Measurements from ENCODE around the gene NEDD4L.

NEDD4L gene

GRCh38 chr18:58124475-58124874, 80.4 kb downstream of the NEDD4L start:
- no peak for ATAC-seq
- TF ChIP-seq ZFP30 (CRISPR knock-in tag; IDR thresholded peaks at IDR 0.05) (no peak), PPARA (CRISPR knock-in tag; IDR thresholded peaks at IDR 0.05; ENCODE audit: borderline replicate concordance) (no peak), TOX (CRISPR knock-in tag; IDR thresholded peaks at IDR 0.05; ENCODE audit: borderline replicate concordance) (no peak), ISL1 (CRISPR knock-in tag; IDR thresholded peaks at IDR 0.05) (no peak), CREB5 (CRISPR knock-in tag; IDR thresholded peaks at IDR 0.05; ENCODE audit: low read depth) (no peak), BACH2 (CRISPR knock-in tag; IDR thresholded peaks at IDR 0.05; ENCODE audit: borderline replicate concordance) (no peak), CSDC2 (CRISPR knock-in tag; IDR thresholded peaks at IDR 0.05) (no peak)
- TF ChIP-seq, protein P1, sequence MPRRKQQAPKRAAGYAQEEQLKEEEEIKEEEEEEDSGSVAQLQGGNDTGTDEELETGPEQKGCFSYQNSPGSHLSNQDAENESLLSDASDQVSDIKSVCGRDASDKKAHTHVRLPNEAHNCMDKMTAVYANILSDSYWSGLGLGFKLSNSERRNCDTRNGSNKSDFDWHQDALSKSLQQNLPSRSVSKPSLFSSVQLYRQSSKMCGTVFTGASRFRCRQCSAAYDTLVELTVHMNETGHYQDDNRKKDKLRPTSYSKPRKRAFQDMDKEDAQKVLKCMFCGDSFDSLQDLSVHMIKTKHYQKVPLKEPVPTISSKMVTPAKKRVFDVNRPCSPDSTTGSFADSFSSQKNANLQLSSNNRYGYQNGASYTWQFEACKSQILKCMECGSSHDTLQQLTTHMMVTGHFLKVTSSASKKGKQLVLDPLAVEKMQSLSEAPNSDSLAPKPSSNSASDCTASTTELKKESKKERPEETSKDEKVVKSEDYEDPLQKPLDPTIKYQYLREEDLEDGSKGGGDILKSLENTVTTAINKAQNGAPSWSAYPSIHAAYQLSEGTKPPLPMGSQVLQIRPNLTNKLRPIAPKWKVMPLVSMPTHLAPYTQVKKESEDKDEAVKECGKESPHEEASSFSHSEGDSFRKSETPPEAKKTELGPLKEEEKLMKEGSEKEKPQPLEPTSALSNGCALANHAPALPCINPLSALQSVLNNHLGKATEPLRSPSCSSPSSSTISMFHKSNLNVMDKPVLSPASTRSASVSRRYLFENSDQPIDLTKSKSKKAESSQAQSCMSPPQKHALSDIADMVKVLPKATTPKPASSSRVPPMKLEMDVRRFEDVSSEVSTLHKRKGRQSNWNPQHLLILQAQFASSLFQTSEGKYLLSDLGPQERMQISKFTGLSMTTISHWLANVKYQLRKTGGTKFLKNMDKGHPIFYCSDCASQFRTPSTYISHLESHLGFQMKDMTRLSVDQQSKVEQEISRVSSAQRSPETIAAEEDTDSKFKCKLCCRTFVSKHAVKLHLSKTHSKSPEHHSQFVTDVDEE (CRISPR knock-in tag; IDR thresholded peaks at IDR 0.05): no peak

GRCh38 chr18:58125183-58125582, 81.2 kb downstream of the NEDD4L start:
- TF ChIP-seq CSDC2 (CRISPR knock-in tag; IDR thresholded peaks at IDR 0.05): no peak
- no peak for TF ChIP-seq TOX (CRISPR knock-in tag; IDR thresholded peaks at IDR 0.05; ENCODE audit: borderline replicate concordance)
- TF ChIP-seq ZNF565 (CRISPR knock-in tag; conservative IDR thresholded peaks at IDR 0.05; ENCODE audit: low read depth): no peak
- TF ChIP-seq BACH2 (CRISPR knock-in tag; IDR thresholded peaks at IDR 0.05; ENCODE audit: borderline replicate concordance): no peak
- TF ChIP-seq PPARA (CRISPR knock-in tag; IDR thresholded peaks at IDR 0.05; ENCODE audit: borderline replicate concordance): no peak
- no peak for TF ChIP-seq RARB (CRISPR knock-in tag; IDR thresholded peaks at IDR 0.05)
- TF ChIP-seq ARNTL (CRISPR knock-in tag; IDR thresholded peaks at IDR 0.05; ENCODE audit: borderline replicate concordance, low read depth): no peak
- TF ChIP-seq, protein P2, sequence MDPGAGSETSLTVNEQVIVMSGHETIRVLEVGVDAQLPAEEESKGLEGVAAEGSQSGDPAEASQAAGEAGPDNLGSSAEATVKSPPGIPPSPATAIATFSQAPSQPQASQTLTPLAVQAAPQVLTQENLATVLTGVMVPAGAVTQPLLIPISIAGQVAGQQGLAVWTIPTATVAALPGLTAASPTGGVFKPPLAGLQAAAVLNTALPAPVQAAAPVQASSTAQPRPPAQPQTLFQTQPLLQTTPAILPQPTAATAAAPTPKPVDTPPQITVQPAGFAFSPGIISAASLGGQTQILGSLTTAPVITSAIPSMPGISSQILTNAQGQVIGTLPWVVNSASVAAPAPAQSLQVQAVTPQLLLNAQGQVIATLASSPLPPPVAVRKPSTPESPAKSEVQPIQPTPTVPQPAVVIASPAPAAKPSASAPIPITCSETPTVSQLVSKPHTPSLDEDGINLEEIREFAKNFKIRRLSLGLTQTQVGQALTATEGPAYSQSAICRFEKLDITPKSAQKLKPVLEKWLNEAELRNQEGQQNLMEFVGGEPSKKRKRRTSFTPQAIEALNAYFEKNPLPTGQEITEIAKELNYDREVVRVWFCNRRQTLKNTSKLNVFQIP (CRISPR knock-in tag; IDR thresholded peaks at IDR 0.05; ENCODE audit: borderline replicate concordance, low read depth): no peak
- TF ChIP-seq CSRNP3 (CRISPR knock-in tag; IDR thresholded peaks at IDR 0.05): no peak
- TF ChIP-seq ZFP30 (CRISPR knock-in tag; IDR thresholded peaks at IDR 0.05): no peak
- no peak for TF ChIP-seq SNAI2 (CRISPR knock-in tag; IDR thresholded peaks at IDR 0.05)
- no peak for TF ChIP-seq ISL1 (CRISPR knock-in tag; IDR thresholded peaks at IDR 0.05)
- no peak for TF ChIP-seq ZNF8 (CRISPR knock-in tag; IDR thresholded peaks at IDR 0.05)
- no peak for TF ChIP-seq ZNF70 (CRISPR knock-in tag; IDR thresholded peaks at IDR 0.05)
- TF ChIP-seq TCF4 (CRISPR knock-in tag; IDR thresholded peaks at IDR 0.05; ENCODE audit: borderline replicate concordance): no peak
- TF ChIP-seq, protein P1 (CRISPR knock-in tag; IDR thresholded peaks at IDR 0.05): no peak
- TF ChIP-seq GLIS3 (CRISPR knock-in tag; IDR thresholded peaks at IDR 0.05): no peak
- no peak for TF ChIP-seq ESRRG (CRISPR knock-in tag; IDR thresholded peaks at IDR 0.05)
- no peak for TF ChIP-seq ZFP3 (CRISPR knock-in tag; IDR thresholded peaks at IDR 0.05)
- no peak for TF ChIP-seq PATZ1 (CRISPR knock-in tag; IDR thresholded peaks at IDR 0.05; ENCODE audit: borderline replicate concordance)
- no peak for ATAC-seq
